T-helper 2 cell (primary cell): Measurements from ENCODE around the gene GJB1.
"Not testable (repeated sequence)": the region's sequence is repeated elsewhere in the genome, so short reads cannot be mapped to it uniquely, and the experiment has no call there.

Experiments used
- DNase-seq, 5 experiments: peaks; one replicate each; pipeline versions ENCODE4 v3.0.0 to v3.0.0-alpha.2; 2012 to 2022

The GJB1 gene

DNA sequence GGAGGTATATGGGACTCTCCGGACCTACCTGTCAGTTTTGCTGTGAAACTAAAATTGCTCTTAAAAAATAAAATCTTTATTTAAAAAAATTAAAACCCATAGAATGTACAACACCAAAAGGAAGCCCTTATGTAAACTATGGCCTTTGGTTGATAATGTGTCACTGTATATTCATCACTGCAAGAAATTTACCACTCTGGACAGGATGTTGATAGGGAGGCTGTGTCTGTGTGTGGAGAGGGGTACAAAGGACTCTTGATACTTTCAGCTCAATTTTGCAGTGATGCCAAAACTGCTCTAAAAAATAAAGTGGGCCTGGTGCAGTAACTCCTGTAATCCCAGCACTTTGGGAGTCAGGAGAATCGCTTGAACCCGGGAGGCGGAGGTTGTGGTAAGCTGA is 33.8 kb downstream of the GJB1 start:
- no peak for DNase-seq

GRCh38 chrX:71268624-71269023 is 45.6 kb downstream of the GJB1 start:
- DNase-seq: not testable (repeated sequence)

- no peak for DNase-seq
Measured at GRCh38 chrX:71269801-71270395, 46.9 kb downstream of the GJB1 start.

DNA sequence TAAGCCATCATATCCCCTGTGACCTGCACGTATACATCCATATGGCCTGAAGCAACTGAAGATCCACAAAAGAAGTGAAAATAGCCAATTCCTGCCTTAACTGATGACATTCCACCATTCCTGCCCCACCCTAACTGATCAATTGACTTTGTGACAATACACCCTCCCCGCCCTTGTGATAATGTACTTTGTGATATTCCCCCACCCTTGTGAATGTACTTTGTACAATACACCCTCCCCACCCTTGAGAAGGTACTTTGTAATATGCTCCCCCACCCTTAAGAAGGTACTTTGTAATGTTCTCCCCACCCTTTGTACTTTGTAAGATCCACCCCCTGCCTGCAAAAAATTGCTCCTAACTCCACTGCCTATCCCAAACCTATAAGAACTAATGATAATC is 49.3 kb downstream of the GJB1 start:
- not testable (repeated sequence) for DNase-seq
